HG03439 (cell line): ENCODE results near the gene POMGNT1.

ENCODE experiments used
- ATAC-seq: cut with Tn5 transposase; IDR thresholded peaks from one replicate; pipeline ENCODE4 v1.9.1; 2021; ENCODE audit warnings: mild to moderate bottlenecking, moderate library complexity; ENCODE audit not compliant: unreplicated experiment

Gene POMGNT1

GRCh38 chr1:46183926-46184557 lies 14.2 kb downstream of the POMGNT1 start:
- ATAC-seq = no peak

GRCh38 chr1:46183079-46183847 lies 15.0 kb downstream of the POMGNT1 start:
- no peak for ATAC-seq

GRCh38 chr1:46181343-46182260 lies 16.6 kb downstream of the POMGNT1 start:
- ATAC-seq = no peak

GRCh38 chr1:46180082-46180616 lies 18.1 kb downstream of the POMGNT1 start:
- no peak for ATAC-seq

GRCh38 chr1:46179138-46180081 lies 18.8 kb downstream of the POMGNT1 start:
- no peak for ATAC-seq

- ATAC-seq = no peak
Measured at GRCh38 chr1:46176211-46176865, 21.9 kb downstream of the POMGNT1 start, which contains the start of gene P3R3URF. Gene P3R3URF (minus strand): TSS chr1:46176488. CDS start chr1:46176471, 17 bp downstream.

- no peak for ATAC-seq
Measured at GRCh38 chr1:46175243-46175642, 23.0 kb downstream of the POMGNT1 start.

- ATAC-seq = no peak
Measured at GRCh38 chr1:46174448-46175231, 23.6 kb downstream of the POMGNT1 start, which contains the start of gene TSPAN1. Gene TSPAN1 (plus strand): TSS chr1:46175087. CDS start chr1:46181108, 6,021 bp downstream.

- no peak for ATAC-seq
Measured at GRCh38 chr1:46173361-46173856, 24.8 kb downstream of the POMGNT1 start.

GRCh38 chr1:46172321-46172720 lies 25.9 kb downstream of the POMGNT1 start:
- no peak for ATAC-seq

- no peak for ATAC-seq
Measured at GRCh38 chr1:46171871-46172270, 26.4 kb downstream of the POMGNT1 start.

GRCh38 chr1:46171351-46171750 lies 26.9 kb downstream of the POMGNT1 start:
- no peak for ATAC-seq

- ATAC-seq = no peak
Measured at GRCh38 chr1:46169811-46170454, 28.3 kb downstream of the POMGNT1 start.

- no peak for ATAC-seq
Measured at GRCh38 chr1:46168477-46168876, 29.8 kb downstream of the POMGNT1 start.

- ATAC-seq = no peak
Measured at GRCh38 chr1:46166521-46167462, 31.4 kb downstream of the POMGNT1 start.

GRCh38 chr1:46160212-46160611 lies 38.0 kb downstream of the POMGNT1 start:
- no peak for ATAC-seq

- no peak for ATAC-seq
Measured at GRCh38 chr1:46159516-46159915, 38.7 kb downstream of the POMGNT1 start.
